G401.6 (cell line): ENCODE data around the gene SLC1A7.

Source experiments
- FAIRE-seq: peaks from 2 replicates; lab custom pipeline; 2012; peaks lifted over from hg19 to GRCh38; lab: Jason Lieb, UNC

Gene SLC1A7

DNA sequence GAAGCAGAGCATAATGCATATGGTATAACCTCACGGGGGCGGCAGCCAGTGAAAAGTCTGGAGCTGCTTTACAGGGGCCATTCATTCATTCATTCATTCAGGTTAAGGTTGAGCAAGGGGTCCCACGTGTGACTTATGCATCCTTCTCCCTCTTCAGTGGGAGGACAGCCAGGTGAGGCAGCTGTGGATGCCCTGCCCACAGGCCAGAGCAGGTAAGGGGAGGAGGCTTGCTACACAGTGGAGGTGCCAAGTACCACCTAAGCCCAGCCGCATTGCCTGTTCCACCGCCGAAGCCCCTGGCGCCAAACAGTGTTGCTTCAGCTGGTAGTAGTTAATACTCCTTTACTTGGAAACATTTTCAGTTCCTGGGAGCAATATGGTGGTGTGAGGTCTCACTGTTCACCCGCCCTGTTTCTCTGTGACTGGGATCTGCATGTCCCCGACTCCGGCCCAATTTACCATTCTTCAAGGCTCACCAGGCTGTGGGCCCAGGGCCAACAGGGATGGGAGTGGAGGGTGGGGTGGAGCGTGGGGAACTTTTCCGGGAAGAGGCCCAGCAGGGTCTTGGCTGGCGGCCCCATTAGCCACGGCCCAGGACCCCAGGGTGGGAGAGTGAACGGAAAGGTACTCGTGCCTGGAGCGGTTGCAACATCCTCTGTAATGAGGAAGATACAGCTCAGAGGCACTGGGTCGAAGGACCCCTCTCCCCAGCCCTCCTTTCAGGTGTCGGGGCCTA is 81.1 kb downstream of the SLC1A7 start:
- no peak for FAIRE-seq

DNA sequence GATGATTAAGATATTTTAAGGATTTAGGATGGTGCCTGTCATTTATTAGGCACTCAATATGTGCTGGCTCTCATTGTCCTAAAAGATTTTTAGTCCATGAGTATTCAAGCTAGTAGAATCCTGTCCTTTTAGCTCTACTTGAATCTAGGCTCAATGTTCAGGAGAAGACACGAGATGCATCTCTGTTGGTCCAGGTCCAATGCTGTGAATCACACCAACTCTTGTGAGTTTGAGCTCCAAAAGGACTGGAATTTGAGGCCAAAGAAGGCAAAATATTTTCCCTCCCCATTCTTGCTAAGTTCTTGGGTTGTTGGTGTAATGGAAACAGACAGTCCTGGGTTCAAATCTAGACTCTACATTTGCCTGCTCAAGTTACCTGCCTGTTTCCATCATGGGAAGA is 81.9 kb downstream of the SLC1A7 start:
- FAIRE-seq, result no peak

DNA sequence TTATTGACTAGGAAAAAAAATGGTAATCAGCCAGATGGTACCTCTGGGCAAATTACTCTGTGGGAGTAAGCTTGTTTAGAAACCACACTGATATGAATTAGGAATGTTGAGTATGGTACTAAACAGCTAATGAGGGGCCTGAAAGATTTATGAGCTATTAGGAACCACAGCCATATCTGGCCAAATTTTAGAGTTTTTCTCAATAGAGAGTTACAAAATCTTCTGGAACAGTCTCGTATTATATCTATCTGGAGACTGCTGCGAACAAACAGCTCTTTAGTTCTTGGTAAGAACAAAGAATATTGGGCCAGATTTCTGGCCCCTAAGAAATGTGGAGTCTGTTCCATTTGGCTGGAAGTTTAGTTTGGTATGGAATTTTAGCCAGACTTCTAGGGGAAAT is 85.3 kb downstream of the SLC1A7 start:
- no peak for FAIRE-seq

DNA sequence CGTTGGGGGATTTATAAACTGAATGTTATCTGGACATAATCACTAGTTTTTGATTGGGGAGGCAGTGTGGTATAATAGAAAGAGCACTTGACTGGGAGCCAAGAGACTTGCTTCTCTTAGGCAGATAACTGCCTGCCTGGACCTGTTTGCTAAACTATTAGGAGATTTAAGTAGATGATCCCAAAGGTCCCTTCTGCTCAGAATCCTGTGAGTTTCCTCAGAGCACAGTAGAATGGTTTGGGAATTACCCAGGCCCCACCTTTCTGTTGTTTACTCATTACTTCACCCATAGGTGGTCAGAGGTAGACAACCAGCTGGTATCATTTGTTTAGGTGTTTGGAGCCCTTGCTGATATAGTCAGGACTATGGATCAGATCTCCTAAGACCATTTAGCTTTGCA is 90.8 kb downstream of the SLC1A7 start:
- FAIRE-seq, result no peak

DNA sequence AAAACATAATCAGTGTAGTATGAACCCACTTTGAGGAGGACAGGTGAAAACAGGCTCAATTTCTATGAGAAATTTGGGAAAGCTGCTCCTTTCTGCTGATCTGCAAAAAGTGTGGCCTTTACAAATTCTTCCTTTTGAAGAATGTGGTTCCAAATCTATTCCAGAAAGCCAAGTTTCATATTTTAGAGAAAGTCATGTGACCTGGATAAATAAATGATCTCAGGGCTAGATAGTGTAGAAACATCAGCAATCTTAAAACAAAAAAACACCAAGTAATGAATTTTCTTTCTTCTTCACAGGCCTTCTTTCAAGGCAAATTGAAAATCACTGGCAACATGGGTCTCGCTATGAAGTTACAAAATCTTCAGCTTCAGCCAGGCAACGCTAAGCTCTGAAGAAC is 92.1 kb downstream of the SLC1A7 start:
- no peak for FAIRE-seq

DNA sequence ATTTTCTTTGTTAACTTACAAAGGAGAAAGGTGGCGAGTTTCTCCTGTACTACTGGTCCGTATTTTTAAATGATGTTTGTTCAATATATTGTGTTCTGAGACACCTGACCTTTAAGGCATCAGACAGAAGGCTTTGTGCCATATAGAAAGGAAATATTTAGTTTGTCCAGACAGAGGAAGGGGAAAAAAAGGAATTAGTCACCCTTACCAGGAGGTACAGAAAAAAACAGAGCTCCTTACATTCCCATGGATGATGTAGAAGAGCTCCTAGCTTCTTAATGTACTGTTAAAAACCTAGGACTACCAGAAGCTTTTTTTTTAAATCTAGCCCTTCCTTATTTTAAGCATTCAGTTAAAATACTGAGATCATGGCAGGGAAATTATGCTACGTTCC is 92.9 kb downstream of the SLC1A7 start:
- FAIRE-seq, result no peak

DNA sequence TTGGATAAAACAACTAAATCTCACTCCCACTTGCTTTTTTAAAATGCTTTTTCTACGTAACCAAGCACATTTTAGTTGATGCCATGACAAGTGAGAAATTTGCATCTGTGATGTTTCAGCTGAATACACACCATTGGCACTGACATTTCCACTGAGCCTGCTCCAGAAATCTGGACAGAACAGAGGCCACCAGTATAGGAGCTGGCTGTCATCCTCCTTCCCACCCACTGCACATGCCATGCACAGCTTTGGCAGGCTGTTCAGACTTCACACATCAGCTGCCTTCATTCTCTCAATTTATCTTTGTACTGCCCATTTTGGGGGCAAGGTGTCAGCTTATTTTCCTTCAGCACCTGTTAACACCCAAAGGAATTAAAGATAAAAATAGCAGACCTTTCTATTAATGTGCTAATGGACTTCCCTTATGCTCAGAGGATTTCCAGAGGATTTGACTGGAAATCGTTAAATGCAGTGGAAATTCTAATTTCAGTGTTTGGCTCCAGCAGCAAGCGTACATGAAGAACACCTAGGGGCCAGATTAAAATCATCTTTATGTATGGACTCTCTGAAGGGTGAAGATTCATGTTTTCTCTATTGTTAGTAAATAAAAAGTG is 93.4 kb downstream of the SLC1A7 start:
- FAIRE-seq, result no peak

DNA sequence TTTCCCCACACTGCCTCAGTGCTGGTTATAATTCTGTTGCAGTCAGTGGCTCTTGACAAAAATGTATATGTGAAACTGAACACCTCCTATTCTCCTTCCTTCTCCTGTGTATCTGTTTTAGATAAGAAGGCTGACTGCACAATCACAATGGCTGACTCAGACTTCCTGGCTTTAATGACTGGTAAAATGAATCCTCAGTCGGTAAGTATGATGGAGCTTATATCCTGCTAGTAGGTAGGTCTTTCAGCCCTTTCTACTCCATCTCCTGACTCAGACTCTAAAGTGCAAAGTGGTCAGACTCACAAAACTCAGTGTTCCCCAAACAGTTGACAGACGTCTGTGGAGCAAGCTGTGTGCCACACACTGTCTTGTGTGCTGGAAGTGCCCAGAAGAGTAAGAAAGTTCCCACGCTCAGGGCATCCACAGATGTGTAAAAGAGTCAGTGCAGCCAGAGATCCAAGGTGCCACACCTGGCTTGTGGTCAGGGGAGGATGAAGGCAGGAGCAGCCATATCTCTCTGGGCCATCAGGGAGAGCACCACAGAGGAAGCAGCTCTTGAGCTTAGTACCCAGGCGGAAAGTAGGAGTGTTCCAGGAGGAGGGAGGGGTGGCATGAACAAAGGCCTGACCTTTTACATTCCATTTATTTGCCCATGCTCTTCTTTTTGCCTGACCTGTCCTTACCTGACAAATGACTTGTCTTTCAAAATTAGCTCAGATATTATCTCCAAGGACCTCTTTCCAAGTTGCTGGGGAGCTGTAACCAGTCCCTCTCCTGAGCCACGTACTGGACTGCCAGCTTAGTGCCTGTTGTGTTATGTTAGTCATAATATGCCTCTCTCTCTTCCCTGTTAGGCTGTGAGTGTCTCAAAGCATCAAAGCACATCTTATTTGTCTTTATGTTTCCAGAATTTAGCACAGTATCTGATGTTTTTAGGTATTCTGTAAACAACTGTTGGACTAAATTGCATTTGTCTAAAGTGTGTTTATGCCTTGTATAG is 94.4 kb downstream of the SLC1A7 start:
- no peak for FAIRE-seq

DNA sequence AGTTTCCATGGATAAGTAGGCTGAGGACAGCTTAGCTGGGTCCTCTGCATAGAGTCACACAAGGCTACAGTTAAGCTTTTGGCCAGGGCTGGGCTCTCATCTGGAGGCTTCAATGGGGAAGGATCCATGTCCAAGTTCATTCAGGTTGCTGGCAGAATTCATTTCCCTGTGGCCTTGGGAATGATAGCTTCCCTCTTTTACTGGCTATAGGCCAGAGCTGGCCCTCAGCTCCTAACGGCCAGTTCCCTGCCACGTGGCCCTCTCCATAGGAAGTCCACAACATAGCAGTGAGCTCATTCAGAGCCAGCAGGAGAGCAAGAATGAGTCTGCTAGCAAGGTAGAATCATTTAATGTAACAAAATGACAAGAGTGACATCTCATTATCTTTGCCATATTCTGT is 95.5 kb downstream of the SLC1A7 start:
- no peak for FAIRE-seq

DNA sequence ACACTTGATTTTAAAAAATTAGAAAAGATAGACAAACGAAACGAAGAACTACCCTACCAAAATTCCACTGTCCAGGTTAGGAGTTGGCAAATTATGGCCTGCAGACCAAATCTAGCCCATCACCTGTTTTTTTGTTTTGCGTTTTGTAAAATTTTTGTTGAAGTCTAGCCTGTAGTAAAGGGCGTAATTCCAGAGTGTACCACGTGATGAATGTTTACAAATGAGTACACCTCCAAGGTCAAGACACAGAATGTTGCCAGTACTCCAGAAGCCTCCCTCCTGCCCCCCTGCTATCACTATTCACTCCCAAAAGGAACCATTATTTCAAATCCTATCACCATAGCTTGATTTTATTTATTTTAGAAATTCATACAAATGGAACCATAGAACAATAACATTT is 97.5 kb downstream of the SLC1A7 start:
- FAIRE-seq, result no peak

DNA sequence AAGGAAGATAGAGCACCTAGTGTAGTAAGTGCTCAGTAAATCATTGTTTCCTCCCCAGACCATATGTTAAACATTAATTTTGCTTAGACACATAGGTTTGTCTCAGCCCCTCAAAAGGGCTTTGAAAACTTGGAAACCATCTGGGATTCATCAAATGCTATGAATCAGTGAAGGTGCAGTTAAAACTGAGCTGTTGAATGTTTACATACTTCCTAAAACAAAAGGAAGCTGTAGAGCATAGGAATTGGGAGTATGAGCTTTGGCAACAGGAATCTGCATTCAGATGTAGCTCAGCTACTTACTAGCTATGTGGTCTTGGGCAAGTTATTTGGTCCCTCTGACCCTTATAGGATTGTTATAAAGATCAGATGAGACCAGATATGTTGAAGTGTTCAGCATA is 99.2 kb downstream of the SLC1A7 start:
- FAIRE-seq, result no peak

DNA sequence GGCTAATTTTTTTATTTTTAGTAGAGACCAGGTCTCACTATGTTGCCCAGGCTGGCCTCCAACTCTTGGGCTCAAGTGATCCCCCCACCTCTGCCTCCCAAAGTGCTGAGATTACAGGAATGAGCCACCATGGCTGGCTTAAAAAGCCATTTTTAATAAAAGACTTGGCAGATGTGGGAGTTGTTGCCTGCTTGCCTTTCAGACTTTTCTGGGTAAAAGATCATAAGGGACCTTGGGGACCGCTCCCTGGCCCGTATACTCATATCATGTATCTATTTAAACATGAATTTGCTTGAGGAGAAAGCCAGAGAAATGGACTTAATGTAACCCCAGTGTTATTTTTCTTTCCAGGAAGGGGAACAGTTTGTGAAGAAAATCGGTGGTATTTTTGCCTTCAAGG is 103.9 kb downstream of the SLC1A7 start:
- no peak for FAIRE-seq
